Ovary (tissue), 3 donors: ENCODE measurements around the gene ALDH1L2.

ENCODE experiments used
- POLR2A ChIP-seq: fragments of 450-650 bp; IDR thresholded peaks from one replicate; pipeline ENCODE4 v1.6.1; 2017; ENCODE audit warnings: antibody characterized with exemption, mild to moderate bottlenecking, moderate library complexity
- TF ChIP-seq, protein P1 (sequence below), 3 donors: fragments of 450-650 bp in 2 of 3; fragments of 200-600 bp in 1 of 3; IDR thresholded peaks; one replicate each; pipeline versions ENCODE4 v1.5.1 to v1.8.0; 2016 to 2022; ENCODE audit warnings: antibody characterized with exemption in 3 of 3, mild to moderate bottlenecking in 1 of 3
- donor health status: DM: no; HTN: no; CAD: no.

DNA sequence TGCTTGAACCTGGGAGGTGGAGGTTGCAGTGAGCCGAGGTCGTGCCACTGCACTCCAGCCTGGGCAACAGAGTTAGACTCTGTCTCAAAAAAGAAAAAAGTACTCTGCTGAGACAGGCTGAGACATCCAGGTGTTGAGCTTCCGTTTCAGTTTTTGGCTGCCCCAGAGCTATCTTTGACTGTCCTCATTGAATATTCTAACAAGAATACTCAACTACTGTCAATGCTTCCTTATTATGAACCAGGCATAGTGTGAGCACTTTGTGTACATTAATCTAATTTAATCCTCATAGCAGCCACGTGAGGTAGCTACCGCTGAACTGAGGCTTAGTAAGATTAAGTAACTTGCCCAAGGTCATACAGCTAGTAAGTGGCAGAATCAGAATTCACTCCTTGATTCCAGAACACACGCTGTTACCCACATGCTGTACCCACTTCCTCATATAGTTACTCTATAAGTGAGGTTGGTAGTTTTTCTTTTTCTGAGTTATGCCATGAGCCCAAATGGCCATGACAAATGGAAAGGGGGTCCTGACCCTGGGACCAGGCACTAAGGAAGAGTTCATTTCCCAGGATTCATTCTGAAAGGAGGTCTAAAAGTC lies 11.3 kb downstream of the ALDH1L2 start:
- TF ChIP-seq, protein P1, sequence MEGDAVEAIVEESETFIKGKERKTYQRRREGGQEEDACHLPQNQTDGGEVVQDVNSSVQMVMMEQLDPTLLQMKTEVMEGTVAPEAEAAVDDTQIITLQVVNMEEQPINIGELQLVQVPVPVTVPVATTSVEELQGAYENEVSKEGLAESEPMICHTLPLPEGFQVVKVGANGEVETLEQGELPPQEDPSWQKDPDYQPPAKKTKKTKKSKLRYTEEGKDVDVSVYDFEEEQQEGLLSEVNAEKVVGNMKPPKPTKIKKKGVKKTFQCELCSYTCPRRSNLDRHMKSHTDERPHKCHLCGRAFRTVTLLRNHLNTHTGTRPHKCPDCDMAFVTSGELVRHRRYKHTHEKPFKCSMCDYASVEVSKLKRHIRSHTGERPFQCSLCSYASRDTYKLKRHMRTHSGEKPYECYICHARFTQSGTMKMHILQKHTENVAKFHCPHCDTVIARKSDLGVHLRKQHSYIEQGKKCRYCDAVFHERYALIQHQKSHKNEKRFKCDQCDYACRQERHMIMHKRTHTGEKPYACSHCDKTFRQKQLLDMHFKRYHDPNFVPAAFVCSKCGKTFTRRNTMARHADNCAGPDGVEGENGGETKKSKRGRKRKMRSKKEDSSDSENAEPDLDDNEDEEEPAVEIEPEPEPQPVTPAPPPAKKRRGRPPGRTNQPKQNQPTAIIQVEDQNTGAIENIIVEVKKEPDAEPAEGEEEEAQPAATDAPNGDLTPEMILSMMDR (IDR thresholded peaks at IDR 0.05), result no peak
- TF ChIP-seq POLR2A, result no peak
